ENCODE measurements around the gene TMPO. TPM values are rescaled to one million over a fixed set of nuclear protein-coding genes. Genes with fewer than 3 reads are reported as not detected.
"Not testable (repeated sequence)": the region's sequence is repeated elsewhere in the genome, so short reads cannot be mapped to it uniquely, and the experiment has no call there.

TMPO gene
- total and polyA plus RNA-seq, 5 donors: 14.8 to 28.9 (median 19.8) TPM

DNA sequence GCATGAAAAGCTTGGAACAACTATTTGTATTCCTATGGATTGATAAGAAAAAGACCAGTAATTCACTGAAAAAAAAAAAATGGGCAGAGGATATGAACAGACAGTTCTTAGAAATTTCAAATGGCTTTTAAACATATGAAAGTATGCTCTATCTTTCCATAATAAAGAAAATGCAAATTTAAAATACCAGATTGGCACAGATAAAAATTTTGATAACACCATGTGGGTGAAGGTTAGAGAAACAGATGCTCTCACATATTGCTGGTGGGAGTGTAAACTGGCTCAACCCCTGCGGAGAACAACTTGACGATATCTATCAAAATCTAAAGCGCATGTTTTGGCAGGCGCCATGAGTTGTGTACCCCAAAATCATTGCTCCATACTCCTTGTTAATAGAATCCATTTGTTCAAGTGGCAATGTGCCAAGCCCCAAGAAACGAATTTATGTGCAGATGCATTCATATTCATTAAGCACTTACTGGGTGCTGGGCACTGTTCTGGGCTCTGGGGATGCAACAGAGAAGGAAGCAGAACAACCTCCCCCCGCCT lies 29.5 kb upstream of the TMPO start:
- H3K27ac ChIP-seq (ENCODE audit: low read length): no peak overlapping the region
- no peaks in the 10 kb centered on the region for H3K9me3 ChIP-seq (ENCODE audit: control insufficient read depth, low read length)
- H3K4me3 ChIP-seq (ENCODE audit: low read length): no peak overlapping the region
- no peaks in the 10 kb centered on the region for H3K4me1 ChIP-seq (ENCODE audit: control insufficient read depth, insufficient read depth, low read length)
- DNase-seq (no peak), ATAC-seq (no peak)
- WGBS: 83% methylated on average over 6 of the region's 6 CpGs
- intact Hi-C loops (cut with DNase I): no loop called here
- no peaks in the 10 kb centered on the region for H3K27me3 ChIP-seq (ENCODE audit: control insufficient read depth, insufficient read depth)

DNA sequence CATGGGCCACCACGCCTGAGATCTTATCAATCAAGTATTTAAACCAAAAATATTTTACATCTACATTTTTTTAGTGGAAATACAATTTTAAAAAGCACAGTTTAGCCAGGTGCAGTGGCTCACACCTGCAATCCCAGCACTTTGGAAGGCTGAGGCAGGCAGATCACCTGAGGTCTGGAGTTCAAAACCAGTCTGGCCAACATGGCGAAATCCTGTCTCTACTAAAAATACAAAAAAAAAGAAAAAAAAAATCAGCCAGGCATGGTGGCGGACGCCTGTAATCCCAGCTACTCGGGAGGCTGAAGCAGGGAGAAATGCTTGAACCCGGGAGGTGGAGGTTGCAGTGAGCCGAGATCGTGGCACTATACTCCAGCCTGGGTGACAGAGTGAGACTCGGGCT lies 27.0 kb upstream of the TMPO start:
- H3K27me3 ChIP-seq (ENCODE audit: control insufficient read depth, insufficient read depth); DNase-seq; H3K9me3 ChIP-seq (ENCODE audit: control insufficient read depth, low read length); ATAC-seq; H3K4me1 ChIP-seq (ENCODE audit: control insufficient read depth, insufficient read depth, low read length); H3K27ac ChIP-seq (ENCODE audit: low read length); intact Hi-C loops (cut with DNase I); H3K4me3 ChIP-seq (ENCODE audit: low read length): not testable (repeated sequence)
- 94% methylated on average over 9 of the region's 9 CpGs for WGBS

DNA sequence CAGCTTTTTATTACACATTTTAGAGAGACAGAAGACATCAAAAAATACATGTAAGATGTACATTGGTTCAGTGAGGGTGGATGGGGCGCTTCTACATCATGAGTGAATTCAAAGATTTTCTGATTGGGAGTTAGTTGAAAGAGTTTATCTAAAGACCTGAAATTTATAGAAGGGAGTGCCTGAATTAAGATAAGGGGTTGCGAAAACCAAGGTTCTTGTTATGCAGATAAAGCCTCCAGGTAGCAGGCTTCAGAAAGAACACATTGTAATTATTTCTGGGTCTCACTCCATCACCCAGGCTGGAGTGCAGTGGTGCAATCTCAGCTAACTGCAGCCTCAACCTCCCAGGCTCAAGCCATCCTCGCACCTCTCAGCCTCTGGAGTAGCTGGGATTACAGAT lies 26.2 kb upstream of the TMPO start:
- Histone ChIP-seq H3K9me3 (ENCODE audit: control insufficient read depth, low read length) (no peaks in the 10 kb centered on the region), H3K4me3 (ENCODE audit: low read length) (no peak overlapping the region), H3K4me1 (ENCODE audit: control insufficient read depth, insufficient read depth, low read length) (no peaks in the 10 kb centered on the region), H3K27me3 (ENCODE audit: control insufficient read depth, insufficient read depth) (no peaks in the 10 kb centered on the region), H3K27ac (ENCODE audit: low read length) (no peak overlapping the region)
- intact Hi-C loops (cut with DNase I): no loop called here
- DNase-seq (no peak), ATAC-seq (no peak)
- 96% methylated on average over 3 of the region's 3 CpGs for WGBS

DNA sequence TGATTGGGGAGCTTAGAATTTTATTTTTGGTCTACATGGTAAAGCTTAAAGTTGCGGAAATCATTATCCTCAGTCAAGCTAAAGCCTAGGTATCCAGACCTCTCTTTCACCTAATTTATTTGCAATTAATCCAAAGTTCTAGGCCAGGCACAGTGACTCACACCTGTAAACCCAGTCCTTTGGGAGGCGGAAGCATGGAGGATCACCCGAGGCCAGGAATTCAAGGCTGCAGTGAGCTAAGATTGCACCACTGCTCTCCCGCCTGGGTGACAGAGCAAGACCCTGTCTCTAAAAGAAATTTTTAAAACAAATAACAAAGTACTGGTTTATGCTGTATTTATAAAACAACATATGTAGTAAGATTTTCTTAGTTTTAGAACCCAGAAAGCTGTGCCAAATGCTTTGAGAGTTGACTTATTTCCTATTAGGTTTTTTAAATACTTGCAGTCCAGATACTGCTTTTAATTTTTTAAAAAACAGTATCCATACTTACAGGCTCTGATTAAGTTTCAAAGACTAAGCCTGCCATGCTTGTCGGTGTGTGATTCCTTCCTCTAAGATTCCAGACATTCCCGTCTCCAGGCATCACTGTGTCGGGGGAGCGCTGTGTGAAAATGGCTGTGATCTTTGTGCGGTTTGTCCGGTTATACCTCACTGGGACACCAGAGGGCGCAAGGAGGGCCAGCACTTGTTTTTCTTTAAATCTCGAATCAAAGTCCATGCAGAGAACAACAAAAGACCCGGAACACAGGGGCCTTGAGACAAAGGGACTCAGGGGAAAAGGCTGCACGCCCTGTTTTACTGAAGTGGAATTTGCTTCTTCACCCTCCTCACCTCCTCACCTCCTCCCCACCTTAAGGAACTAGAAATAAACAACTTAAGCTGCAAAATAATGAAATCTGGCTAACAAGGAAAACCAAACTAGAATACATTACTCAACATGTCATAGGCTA lies 24.6 kb upstream of the TMPO start:
- 27% methylated on average over 14 of the region's 14 CpGs for WGBS
- intact Hi-C loops (cut with DNase I): loop anchor here in 1 of 4 donors (2.0 kb wide), 1 partner anchor 24 kb away; the partner anchor contains the start of gene TMPO
- Histone ChIP-seq H3K27ac (ENCODE audit: low read length) (no peak overlapping the region), H3K9me3 (ENCODE audit: control insufficient read depth, low read length) (no peaks in the 10 kb centered on the region), H3K4me3 (ENCODE audit: low read length) (no peak overlapping the region), H3K27me3 (ENCODE audit: control insufficient read depth, insufficient read depth) (no peaks in the 10 kb centered on the region), H3K4me1 (ENCODE audit: control insufficient read depth, insufficient read depth, low read length) (no peaks in the 10 kb centered on the region)
- DNase-seq: peak; percentile 79 to 93 (median 90)
- peak; percentile 89 to 93 for ATAC-seq

DNA sequence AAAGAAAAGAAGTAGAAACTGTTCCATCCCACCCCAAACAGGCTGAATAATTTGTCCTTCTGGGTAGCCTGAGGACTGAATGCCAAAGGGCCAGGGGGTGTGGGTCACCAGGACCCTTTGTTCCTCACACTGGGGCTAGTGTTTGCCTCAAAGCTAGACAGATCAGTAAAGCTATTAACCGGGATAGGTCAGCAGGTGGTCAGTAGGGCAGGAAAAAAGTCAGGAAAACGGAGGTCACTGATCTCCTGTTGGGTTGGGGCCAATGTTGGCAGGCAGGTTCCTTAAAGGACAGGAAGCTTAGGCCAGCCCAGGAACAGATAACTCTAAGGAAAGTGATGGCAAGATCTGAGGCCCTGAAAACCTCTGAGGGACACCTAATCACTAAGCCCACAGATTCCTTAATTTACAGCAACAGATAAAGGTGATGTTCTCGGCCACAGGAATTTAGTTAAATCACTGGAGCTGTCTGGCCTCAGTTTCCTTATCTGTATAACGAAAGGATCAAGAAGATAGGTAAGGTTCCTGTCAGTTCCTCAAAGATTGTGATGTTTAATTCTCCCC lies 22.7 kb upstream of the TMPO start:
- Histone ChIP-seq H3K9me3 (ENCODE audit: control insufficient read depth, low read length) (no peaks in the 10 kb centered on the region), H3K4me3 (ENCODE audit: low read length) (no peak overlapping the region), H3K27me3 (ENCODE audit: control insufficient read depth, insufficient read depth) (no peaks in the 10 kb centered on the region), H3K4me1 (ENCODE audit: control insufficient read depth, insufficient read depth, low read length) (no peaks in the 10 kb centered on the region), H3K27ac (ENCODE audit: low read length) (no peak overlapping the region)
- WGBS: 73% methylated on average over 4 of the region's 4 CpGs
- intact Hi-C loops (cut with DNase I): no loop called here
- DNase-seq (no peak), ATAC-seq (peak; percentile 25 to 49)

DNA sequence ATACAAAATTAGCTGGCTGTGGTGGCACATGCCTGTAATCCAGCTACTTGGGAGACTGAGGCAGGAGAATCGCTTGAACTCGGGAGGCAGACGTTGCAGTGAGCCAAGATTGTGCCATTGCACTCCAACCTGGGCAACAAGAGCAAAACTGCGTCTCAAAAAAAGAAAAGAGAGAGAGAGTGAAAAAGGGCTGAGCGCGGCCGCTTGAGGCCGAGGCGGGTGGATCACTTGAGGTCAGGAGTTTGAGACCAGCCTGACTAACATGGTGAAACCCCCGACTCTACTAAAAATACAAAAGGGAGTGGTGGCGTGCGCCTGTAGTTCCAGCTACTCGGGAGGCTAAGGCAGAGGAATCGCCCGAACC lies 14.1 kb upstream of the TMPO start:
- 96% methylated on average over 15 of the region's 15 CpGs for WGBS
- H3K27ac ChIP-seq (ENCODE audit: low read length); intact Hi-C loops (cut with DNase I): not testable (repeated sequence)

DNA sequence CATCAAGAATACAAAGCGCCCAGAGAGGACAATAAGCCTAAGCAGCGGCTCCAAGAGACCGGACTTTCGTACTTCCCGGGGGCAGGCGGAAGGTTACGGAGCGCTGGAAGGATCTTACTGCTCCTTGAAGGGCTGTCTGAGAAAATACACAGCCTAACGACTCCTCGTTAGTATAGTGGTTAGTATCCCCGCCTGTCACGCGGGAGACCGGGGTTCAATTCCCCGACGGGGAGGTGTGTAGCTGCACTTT lies 12.1 kb upstream of the TMPO start:
- H3K27me3 ChIP-seq (ENCODE audit: control insufficient read depth, insufficient read depth): no peaks in the 10 kb centered on the region
- peak overlapping the region; percentile 79 for H3K4me3 ChIP-seq (ENCODE audit: low read length)
- DNase-seq (peak; percentile 85 to 94 (median 93)), ATAC-seq (peak; percentile 95 to 96)
- no peaks in the 10 kb centered on the region for H3K9me3 ChIP-seq (ENCODE audit: control insufficient read depth, low read length)
- no peaks in the 10 kb centered on the region for H3K4me1 ChIP-seq (ENCODE audit: control insufficient read depth, insufficient read depth, low read length)
- peak overlapping the region; percentile 99 for H3K27ac ChIP-seq (ENCODE audit: low read length)
- intact Hi-C loops (cut with DNase I): no loop called here
- under 1% methylated on average over 16 of the region's 16 CpGs for WGBS

More for the DNA sequence above, 14.1 kb upstream of the TMPO start:
- not testable (repeated sequence) for H3K9me3 ChIP-seq (ENCODE audit: control insufficient read depth, low read length); H3K27me3 ChIP-seq (ENCODE audit: control insufficient read depth, insufficient read depth); ATAC-seq; H3K4me1 ChIP-seq (ENCODE audit: control insufficient read depth, insufficient read depth, low read length); H3K4me3 ChIP-seq (ENCODE audit: low read length); DNase-seq

DNA sequence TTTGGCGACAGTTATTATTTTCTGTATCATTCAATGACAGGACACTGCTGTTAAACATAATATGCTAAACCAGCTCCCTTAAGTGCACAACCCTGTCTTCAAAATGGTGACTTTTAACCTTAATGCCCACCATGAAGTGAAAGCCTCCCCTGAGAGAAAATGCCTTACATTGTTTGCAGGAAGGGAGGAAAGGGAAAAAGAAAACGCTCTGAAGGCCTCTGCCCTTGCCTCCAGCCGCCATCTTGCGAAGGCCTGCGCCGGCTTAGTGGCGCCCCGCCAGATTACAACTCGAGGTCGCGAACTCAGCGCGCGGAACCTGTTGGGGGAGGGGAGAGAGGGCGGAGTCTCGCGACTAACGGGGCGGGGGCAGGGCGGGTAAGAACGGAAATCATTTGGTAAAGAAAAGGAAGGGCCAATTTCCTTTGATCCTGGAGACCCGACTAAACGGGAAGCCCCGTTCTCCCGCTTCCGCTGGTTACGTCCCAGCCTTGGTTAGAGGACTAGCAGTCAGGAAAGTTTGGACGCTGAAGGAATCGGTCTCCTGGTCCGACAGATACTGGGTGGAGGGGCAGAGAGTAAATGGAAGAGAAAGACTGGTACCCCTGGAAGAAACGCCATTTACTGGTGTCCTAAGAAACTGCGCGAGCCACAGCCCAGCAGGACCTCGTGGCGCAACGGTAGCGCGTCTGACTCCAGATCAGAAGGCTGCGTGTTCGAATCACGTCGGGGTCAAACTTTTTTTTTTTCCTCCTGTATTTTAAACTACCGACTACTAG lies 11.6 kb upstream of the TMPO start:
- WGBS: under 1% methylated on average over 43 of the region's 43 CpGs
- Histone ChIP-seq H3K9me3 (ENCODE audit: control insufficient read depth, low read length) (no peaks in the 10 kb centered on the region), H3K4me1 (ENCODE audit: control insufficient read depth, insufficient read depth, low read length) (no peaks in the 10 kb centered on the region), H3K27me3 (ENCODE audit: control insufficient read depth, insufficient read depth) (no peaks in the 10 kb centered on the region), H3K27ac (ENCODE audit: low read length) (peak overlapping the region; percentile 99), H3K4me3 (ENCODE audit: low read length) (peak overlapping the region; percentile 79)
- peak; percentile 95 to 98 (median 98) for DNase-seq
- intact Hi-C loops (cut with DNase I): no loop called here
- peak; percentile 96 for ATAC-seq

DNA sequence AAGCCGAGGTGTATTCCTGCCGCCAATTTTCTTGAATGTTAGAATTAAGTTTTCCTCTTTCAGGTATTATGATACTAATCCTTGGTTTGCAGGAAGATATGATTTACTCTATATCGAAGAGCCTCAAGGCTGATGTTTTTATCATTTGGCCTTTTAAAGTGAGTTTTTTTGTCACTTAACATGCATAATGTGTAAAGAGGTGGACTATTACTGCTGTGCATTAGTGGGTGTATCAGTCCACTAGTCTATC lies 11.1 kb upstream of the TMPO start:
- Histone ChIP-seq H3K27me3 (ENCODE audit: control insufficient read depth, insufficient read depth) (no peaks in the 10 kb centered on the region), H3K4me1 (ENCODE audit: control insufficient read depth, insufficient read depth, low read length) (no peaks in the 10 kb centered on the region), H3K27ac (ENCODE audit: low read length) (peak overlapping the region; percentile 99), H3K4me3 (ENCODE audit: low read length) (peak overlapping the region; percentile 79), H3K9me3 (ENCODE audit: control insufficient read depth, low read length) (no peaks in the 10 kb centered on the region)
- DNase-seq: no peak
- 21% methylated on average over 3 of the region's 3 CpGs for WGBS
- intact Hi-C loops (cut with DNase I): no loop called here
- ATAC-seq: no peak

DNA sequence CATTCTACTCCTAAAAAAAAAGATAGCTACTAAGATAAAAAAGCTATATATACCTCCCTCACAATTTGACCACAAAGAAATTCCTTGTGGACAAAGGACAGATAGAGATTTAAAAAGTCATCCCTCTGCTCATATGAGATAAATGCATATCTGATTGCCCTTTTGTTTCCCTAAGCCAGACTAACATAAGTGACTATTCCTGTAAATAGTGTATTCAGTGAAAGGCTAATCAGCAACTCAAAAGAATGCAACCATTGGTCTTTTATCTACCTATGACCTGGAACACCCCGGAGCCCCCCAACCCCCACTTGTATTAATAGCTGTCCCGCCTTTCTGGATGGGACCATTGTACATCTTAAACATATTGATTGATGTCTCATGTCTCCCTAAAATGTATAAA lies 6.3 kb upstream of the TMPO start:
- no peak for DNase-seq
- Histone ChIP-seq H3K27me3 (ENCODE audit: control insufficient read depth, insufficient read depth) (no peaks in the 10 kb centered on the region), H3K9me3 (ENCODE audit: control insufficient read depth, low read length) (no peaks in the 10 kb centered on the region), H3K27ac (ENCODE audit: low read length) (no peak overlapping the region), H3K4me3 (ENCODE audit: low read length) (no peak overlapping the region), H3K4me1 (ENCODE audit: control insufficient read depth, insufficient read depth, low read length) (no peaks in the 10 kb centered on the region)
- WGBS: 71% methylated on average over 2 of the region's 2 CpGs
- intact Hi-C loops (cut with DNase I): no loop called here
- ATAC-seq: no peak

DNA sequence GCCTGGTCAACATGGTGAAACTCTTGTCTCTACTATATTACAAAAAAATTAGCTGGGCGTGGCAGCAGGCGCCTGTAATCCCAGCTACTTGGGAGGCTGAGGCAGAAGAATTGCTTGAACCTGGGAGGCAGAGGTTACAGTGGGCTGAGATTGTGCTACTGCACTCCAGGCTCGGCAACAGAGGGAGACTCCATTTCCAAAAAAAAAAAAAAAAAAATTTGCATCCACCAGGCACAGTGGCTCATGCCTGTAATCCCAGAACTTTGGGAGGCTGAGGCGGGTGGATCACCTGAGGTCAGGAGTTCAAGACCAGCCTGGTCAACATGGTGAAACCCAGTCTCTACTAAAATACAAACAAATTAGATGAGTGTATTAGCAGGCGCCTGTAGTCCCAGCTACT lies 3.6 kb upstream of the TMPO start:
- not testable (repeated sequence) for H3K27ac ChIP-seq (ENCODE audit: low read length); H3K4me1 ChIP-seq (ENCODE audit: control insufficient read depth, insufficient read depth, low read length); H3K27me3 ChIP-seq (ENCODE audit: control insufficient read depth, insufficient read depth); H3K9me3 ChIP-seq (ENCODE audit: control insufficient read depth, low read length); DNase-seq; H3K4me3 ChIP-seq (ENCODE audit: low read length); ATAC-seq
- 97% methylated on average over 5 of the region's 5 CpGs for WGBS
- intact Hi-C loops (cut with DNase I): loop anchor here in 1 of 4 donors (10.0 kb wide), 1 partner anchor 87 kb away; no protein-coding TSS in a partner anchor
